ENCODE data around the gene ZSWIM8.
"Not testable (repeated sequence)": the region's sequence is repeated elsewhere in the genome, so short reads cannot be mapped to it uniquely, and the experiment has no call there.

Gene ZSWIM8

DNA sequence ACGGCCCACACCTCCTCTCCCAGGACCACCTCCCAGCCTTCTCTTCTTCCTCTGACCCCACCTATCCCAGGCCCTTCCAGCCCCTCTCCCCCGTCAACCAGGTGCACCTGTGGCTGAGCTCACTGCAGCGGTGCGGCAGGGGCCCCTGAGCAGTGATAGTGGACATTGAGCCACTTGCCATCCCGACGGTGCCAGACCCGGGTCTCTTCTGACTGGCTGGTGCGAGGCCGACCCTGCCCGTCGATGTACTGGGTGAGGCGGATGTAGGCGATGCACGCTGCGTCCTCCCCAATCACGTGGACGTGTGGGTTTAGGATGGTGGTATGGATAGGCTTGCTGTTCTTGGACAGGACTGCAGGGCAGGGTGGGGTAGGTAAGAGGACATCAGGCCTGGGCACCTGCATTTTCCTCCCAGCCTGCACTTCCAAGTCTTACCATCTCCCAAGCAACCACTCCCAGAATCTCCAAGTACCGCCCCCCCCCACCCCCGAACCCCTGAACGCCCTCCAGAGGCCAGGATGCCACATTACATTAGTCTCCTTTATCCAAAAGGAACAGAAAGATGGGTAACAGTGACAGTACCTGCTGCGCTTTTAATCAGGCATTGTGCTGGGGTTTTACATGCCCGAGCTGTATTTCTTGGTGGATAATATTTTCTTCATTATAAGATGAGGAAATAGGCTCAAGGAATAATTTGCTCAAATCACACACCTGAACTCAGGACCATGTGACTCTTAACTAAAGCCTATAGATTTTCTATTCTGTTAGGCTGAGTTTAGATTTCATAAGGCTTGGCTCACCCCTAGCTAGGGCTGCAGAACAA, 29.7 kb downstream of the ZSWIM8 start:
- DNase-seq (ENCODE audit: low read depth, low spot score) = no peak

DNA sequence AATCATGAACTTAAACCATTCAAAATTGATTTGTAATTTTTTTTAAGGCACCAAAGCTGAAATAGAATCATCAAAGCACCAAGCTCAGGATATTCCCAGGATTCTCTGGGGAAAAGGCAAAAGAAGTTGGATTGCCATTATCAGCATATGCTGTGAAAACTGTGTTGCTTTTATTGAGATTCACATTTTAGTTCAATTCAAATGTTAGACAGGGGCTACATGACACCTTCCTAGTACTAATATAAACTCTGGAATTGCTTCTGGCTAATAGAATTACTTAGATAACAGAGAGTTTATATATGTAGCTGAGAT, 30.3 kb downstream of the ZSWIM8 start:
- DNase-seq (ENCODE audit: low read depth, low spot score) = no peak

DNA sequence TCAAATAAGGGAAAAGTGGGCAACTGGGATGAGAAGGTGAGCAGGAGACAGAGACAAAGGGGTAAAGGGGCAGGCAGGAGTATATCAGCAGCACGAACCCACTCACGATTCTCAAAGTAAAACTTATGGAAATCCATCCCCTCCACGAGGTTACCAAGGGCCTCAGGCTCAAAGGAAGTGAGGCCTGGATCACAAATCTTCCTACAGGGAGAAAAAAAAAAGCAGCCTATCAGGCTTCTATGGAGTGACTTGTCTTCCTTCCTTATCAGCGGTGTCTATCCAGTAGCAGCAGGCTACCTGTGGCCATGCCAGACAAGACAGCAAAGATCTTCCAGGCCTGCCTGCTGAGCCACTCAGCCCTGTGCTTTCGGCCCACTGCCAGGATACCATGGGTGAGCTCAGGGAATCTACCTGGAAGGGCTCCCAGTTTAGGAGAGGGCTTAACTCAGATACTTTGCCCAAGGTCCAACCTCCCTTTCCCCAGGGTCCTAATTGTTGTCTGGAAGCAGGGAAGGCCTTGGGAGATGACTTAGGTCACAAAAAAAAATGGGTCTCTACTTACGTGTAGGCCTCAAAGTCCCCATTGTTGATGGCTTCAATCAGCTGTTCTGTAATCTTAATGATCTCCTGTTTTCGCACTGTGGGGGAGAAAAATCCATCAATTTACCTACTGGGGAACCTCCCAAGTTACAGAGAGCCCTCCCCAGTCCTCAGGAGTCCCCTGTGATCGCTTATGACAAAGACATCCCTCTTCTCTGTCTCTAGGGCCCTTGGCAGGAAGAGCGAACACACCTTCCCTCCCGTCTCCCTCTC, 31.7 kb downstream of the ZSWIM8 start:
- DNase-seq (ENCODE audit: low read depth, low spot score) = no peak

DNA sequence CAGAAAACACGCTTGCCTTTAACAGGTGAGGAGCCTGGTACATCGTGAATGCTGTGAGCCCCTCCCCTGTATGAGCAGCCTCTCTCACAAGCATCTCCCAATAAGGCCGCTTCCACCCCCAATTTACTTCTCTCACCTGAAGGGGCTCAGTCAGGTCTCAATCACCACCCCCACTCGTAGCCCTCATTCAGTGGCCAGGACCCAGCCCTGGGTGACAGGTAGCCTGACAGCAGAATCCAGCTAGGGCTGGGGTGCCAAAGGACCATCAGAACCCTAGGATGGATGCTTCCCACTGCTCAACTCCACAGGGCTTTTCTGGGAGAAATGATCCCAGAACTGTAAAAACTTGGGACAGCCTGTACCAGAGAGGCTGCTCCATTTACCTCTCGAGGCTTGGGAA, 32.4 kb downstream of the ZSWIM8 start:
- DNase-seq (ENCODE audit: low read depth, low spot score) = no peak

DNA sequence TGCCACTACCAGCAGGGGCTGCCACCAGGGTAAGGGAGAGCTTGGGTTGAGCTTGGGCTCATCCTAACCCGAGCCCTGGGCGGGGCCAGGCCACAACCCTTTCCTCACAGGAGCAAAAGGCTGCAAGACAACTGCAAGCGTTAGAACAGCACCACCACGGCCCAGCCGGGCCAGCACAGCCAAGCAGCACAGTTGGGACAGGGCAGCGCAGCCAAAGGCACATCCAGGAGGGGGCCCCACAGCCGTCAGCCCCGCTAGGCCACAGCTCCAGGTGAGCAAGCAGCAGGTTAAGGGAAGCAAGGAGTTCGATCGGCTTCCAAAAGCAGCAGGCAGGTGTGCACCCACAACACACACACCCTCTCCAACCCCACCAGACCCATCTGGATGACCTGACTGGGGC, 33.0 kb downstream of the ZSWIM8 start:
- no peak for DNase-seq (ENCODE audit: low read depth, low spot score)

DNA sequence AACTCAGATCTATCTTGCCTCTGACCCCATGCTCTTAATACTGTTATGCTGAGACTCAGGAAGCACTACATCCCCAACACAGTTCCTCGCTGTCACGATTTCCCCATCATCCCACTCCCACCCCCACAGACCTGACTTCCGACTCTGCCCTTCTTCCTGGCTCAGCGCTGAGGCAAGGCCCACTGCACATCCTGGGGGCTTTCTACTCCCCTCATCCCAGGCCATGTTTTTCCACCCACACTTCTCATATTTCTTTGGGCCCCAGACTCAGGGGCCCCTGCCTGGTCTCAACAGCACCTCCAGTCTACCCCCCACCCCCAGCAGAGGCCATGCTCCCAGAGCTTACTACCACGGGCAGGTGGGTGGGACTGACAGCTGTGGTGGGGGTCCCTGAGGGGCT, 33.7 kb downstream of the ZSWIM8 start:
- DNase-seq (ENCODE audit: low read depth, low spot score) = no peak

DNA sequence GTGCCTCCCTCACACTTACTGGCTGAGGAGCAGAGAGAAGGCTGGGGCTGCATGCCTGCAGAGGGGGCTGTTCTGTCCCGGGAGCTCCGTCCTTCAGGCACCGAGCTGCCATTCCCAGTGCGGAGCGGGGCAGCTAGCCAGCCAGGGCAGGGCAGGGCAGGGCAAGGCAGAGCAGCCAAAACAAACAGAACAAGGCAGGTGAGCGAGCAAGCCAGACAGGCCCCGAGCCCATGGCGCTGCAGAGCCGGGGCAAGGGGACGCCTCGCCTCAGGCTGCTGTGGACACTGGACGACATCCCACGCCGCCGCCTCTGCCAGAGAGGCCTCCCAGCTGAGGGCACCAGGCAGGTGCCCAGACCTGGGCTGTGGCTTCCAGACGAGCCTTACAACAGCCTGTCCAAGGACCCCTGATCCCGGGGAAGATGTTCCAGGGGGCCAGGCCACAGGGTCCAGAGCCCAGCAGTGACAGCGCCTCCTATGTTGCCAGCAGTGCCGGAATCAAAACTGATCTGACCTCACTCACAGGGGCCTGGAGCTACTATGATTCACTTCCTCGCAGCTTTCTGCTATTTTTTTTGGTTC, 34.2 kb downstream of the ZSWIM8 start:
- no peak for DNase-seq (ENCODE audit: low read depth, low spot score)

DNA sequence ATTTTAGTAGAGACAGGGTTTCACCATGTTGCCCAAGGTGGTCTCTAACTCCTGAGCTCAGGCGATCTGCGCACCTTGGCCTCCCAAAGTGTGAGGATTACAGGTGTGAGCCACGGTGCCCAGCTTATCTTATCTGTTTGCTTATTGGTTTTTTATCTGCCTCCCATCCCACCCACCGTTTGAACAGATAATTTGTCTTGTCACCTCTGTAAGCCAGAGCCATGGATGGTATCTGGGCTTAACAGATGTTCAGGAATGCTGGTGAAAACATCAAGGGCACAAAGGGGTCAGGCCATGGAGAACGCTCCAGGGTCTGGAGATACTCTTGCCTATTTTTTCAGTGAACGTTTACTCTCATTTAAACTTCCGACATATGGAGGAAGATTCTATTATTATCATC, 38.0 kb downstream of the ZSWIM8 start:
- DNase-seq (ENCODE audit: low read depth, low spot score) = no peak

DNA sequence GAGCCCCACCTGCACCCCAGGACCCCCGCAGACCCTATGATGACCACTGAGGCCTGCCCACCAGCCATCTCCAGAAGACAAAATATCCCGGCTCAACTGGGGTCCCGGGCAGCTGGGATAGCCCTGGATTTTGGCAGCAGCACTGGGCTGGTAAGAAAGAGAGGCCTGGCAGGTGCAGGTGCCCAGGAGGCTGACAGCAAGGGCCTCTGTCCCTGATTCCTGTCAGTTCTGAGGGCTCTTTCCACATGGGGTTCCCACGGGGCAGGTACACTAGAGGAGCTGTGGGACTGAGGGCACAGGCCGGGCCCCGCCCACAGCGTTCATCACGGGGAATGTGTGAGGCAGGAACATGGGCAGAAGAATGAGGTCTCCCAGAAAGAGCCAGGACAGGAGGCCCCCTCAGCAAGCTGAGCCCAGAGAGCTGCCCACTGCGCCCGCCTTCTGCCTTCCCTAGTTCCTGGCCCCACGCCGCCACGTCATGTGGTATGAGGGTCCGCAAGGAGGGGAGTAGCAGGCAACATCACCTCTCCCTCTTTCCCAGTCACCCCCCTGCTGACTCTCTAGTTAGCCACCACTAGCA, 38.8 kb downstream of the ZSWIM8 start:
- DNase-seq (ENCODE audit: low read depth, low spot score) = no peak

DNA sequence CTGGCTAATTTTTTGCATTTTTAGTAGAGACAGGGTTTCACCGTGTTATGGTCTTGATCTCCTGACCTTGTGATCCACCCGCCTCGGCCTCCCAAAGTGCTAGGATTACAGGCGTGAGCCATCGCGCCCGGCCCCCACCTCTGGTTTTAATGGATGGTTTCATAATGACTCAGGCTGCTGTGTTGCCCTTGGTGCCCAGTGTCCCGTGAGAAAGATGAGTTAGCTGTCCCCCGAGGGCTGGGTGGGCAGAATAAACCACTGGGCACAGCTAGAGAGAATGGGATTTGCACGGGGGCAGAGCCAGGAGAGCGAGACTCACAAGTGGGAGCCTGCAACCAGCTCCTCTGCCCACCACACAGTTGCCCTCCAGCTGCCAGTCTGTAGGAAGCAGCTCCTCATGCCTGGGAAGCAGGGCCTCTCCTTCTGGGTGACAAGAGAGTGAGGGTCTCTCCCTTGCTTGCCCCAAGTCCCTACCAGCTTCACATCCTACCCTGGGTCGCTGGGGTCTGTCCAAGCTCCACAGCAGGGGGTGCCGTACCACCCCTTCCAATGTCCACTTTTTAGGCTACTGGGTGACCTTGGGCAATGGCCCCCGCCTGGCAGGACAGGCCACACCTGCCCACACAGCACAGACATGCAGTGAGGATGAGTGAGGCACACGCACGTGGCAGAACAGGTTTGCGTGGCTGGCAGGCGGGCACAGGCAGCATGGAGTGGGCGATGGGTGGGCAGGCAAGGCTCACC, 42.1 kb downstream of the ZSWIM8 start:
- no peak for DNase-seq (ENCODE audit: low read depth, low spot score)

DNA sequence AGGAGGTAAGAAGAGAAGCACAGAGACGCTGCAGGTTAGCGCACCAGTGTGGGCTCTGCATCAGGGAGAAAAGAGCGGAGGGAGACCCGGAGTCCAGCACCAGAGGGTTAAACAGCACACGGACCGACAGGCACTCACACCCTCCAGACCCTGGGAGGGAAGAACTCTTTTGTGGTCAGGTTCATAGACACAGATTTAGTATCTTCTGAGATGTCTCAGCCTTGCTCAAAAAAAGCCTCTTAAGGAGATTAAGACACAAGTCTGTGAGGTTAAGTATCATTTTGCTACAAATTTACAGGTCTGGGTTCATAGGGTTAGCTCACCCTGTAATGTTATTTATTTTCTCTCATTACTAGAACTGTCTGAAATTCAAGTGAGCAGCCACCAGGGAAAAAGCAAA, 42.8 kb downstream of the ZSWIM8 start:
- no peak for DNase-seq (ENCODE audit: low read depth, low spot score)

DNA sequence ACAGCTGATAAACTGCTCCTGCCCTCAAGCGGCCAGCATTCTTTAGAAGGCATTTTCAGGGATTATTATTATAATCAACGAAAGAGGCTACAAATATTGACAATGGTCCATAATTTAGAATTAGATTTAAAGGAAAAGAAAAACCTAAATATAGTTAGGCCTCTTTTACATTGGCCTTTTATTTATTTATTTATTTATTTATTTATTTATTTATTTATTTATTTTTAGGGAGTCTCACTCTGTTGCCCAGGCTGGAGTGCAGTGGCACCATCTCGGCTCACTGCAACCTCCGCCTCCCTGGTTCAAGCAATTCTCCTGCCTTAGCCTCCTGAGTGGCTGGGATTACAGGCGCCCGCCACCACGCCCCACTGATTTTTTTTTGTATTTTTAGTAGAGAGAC, 43.7 kb downstream of the ZSWIM8 start:
- DNase-seq (ENCODE audit: low read depth, low spot score) = not testable (repeated sequence)

DNA sequence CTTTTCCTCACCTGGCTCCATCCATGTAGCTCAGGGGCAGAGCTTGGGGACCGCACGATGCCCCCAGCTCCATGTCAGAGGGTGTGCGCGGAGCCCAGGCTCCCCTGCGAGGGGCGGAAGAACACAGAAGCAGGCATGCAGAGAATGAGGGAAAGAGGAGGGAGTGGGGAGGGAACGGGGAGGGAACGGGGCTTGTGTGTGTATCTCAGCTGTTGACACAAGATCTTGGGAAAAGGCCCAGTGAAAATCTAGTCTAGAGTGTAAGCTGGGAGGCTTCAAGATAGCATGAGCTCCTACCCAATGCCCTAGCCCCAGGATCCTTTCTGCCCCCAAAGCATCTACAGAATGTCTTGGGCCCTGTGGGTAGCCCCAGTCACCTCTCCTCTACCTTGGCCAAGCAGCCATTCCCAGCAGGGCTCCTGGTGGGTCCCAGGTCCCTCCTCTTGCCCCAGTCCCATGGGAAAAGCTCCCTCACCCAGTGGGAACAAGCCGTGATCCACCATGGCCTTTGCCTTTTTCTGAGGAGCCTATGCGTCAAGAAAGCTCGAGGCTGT, 51.1 kb downstream of the ZSWIM8 start:
- DNase-seq (ENCODE audit: low read depth, low spot score) = no peak

DNA sequence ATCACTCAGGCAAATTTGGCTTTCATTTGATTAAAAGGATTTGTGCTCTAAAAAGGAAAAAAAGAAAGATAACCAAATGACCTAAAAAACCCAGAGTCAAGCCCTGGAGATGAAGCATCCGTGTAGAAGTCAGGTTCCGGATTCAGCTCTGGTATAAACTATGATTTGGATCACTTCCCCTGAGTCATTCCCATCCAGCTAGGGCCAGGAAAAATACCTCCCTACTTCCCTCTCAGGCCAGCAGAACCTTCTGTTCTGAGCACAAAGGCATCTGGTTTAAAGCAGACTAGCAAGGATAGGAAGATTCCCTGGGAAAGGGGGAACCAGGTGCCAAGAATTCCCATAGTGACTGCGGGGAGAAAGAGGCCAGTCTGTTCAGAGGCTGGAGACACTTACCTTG, 51.7 kb downstream of the ZSWIM8 start:
- no peak for DNase-seq (ENCODE audit: low read depth, low spot score)

DNA sequence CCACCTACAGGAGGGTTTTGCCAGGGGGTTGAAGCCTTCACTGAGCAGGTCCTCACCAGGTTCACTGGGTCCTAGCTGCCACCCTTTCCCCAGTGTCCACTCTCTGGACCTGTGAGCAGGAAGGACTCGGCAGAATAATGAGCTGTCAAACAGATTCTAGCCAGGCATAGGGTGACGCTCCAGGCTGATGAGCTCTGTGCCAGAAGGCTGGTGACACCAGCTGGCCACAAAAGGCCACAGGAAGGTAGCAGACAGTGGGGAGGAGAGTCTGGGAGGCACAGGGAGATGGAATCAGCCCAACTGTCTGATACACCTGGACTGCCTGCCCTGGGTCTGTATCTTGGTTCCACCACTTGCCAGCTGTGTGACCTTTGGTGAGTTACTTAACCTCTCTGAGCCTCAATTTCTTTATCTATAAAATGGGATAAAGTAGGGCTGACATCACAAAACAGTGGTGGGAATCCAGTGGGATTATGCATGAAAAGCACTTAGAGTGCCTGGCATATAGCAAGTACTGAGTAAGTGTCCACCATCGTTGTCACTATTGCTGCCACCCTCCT, 52.7 kb downstream of the ZSWIM8 start:
- DNase-seq (ENCODE audit: low read depth, low spot score) = no peak

DNA sequence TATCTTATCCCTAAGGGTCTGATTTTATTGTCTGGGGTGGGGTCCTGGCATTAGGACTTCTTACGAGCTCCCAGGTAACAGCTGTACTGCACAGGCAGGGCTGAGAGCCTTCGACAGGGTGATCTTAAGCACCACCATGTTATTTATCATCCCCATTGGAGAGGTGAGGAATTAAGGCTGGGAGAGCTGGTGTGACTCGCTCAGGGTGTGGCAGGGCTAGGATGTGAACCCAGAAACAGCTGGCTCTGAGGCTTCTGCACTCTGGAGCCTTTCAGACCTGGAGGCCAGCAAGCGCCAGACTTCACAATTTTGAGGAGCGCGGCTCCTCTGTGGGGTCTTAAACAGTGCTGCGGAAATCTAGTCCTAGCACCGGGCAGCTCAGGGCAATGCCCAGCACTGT, 53.4 kb downstream of the ZSWIM8 start:
- no peak for DNase-seq (ENCODE audit: low read depth, low spot score)

DNA sequence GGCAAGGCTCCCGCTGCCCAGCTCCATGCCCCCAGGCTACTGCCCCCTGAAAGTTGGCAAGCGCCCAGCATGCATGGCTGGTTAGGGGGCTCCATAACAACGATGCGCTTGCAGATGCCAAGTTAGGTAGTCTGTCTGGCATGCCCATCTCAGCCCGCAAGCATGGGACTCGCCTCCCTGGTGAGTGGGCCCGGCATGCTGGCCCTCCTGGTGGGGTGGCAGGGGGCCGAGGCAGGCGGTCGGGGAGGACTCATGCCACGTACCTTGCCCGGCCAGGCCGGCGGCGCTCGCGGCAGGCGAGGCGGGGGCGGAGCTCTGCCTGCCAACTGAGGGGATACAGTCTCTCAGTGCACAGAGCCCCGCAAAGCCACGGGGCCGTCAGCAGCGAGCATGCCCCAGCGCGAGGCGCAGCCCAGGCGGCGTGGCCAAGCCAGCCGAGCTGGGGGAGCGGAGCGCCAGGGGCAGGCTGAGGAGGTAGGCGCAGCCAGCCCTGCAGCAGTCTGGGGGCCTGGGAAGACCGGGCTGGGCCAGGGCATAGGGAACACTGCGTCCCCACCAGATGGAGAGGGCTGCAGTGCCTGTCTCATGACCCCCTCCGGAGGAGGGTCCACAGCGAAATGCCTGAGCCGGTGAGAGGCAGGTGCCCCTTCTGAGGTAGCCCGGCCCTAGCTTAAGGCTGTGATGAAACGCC, 54.0 kb downstream of the ZSWIM8 start:
- DNase-seq (ENCODE audit: low read depth, low spot score) = no peak

DNA sequence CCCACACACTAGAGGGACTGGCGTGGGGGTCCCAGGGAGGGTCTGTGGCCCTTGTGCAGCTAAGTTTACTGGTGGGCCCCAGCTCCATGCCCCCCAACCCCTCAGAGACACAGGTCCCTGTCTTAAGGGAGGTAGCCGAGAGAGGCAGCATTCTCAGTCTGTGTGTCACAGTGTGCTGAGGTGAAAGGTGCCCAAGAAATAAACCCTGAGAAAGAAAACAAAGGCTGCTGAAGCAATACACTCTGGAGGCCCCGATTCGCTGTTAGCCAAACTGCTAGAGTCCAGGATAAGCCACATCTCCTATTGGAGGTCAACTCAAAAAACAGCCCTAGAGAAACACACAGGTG, 54.6 kb downstream of the ZSWIM8 start:
- no peak for DNase-seq (ENCODE audit: low read depth, low spot score)

DNA sequence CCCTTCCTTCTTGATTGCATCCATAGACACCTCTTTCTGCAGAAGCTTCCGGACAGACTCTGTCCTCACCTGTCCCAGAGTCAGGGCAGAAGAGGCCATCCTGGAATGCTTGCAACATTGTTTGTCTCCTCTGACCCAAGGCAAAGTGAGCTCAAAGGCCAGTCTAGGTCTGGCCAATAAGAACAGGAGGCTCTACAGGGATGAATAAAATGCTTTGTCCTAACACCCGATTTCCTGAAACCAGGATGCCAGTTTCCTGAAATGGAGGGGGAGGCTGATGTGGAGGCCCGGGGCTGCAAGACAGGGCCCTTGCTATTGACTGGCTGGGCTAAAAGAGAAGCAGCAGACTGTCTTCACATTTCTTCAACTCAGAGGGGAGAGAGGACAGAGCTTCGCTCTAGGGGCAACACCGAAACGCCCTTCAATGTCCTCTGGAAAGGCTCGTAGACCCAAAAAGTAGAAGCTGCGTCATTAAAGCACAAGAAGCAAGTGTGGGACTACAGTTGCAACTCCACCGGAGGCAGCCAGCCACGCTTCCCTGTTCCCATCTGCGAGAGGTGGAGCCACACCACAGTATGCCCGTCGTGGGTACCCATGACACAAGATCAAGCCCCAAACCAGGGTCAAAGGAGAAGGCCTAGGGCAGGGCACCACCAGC, 55.1 kb downstream of the ZSWIM8 start:
- no peak for DNase-seq (ENCODE audit: low read depth, low spot score)

DNA sequence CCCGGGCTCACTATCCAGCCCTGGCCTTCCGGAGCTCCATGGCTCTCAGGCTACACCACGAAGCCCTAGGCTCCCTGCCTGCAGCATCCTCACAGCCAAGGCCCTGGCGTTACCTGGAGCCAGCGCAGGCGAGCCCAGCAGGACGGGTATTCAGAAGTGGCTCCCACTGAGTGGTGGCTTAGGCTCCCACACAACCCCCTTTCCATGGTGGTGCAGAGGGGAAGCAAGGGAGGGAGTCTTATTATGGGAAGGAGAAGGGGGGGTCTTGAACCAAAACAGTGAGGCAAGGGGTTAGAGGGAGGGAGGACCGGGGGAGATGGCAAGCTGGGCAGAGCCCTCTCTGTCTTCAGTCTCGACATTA, 55.6 kb downstream of the ZSWIM8 start:
- DNase-seq (ENCODE audit: low read depth, low spot score) = no peak
